WTC11 (cell line): ENCODE measurements around the gene RPL11. TPM values are rescaled to one million over a fixed set of nuclear protein-coding genes. Genes with fewer than 3 reads are reported as not detected.
A peak's percentile ranks its signal among the peaks of the same experiment; 100 is the strongest.

Experiments
- ATAC-seq: fragments of 200-7000 bp; cut with Tn5 transposase; 2 replicates; pipeline ENCODE4 v1.10.0; 2021; ENCODE audit warnings: mild to moderate bottlenecking, moderate library complexity
- CTCF ChIA-PET: fragments of 300-600 bp; sonication (Branson Sonifier 250); formaldehyde crosslinking; loops from one replicate; lab custom pipeline; 2021; ENCODE audit warnings: antibody characterized with exemption; lab: Charles Lee
- POLR2A ChIA-PET: fragments of 350-600 bp; sonication (Branson Sonifier 250); formaldehyde crosslinking; loops from one replicate; lab custom pipeline; 2021; ENCODE audit warnings: antibody characterized with exemption; lab: Charles Lee
- DNase-seq: peaks from one replicate; pipeline ENCODE4 v3.0.0; 2021; ENCODE audit warnings: low spot score
- H3K27ac Mint-ChIP-seq: 2 replicates; pipeline ENCODE4 v1.8.0; 2021; ENCODE audit warnings: mixed read lengths
- H3K27me3 Mint-ChIP-seq: 2 replicates; pipeline ENCODE4 v1.8.0; 2021; ENCODE audit warnings: low read depth, mild to moderate bottlenecking, moderate library complexity, mixed read lengths
- H3K36me3 Mint-ChIP-seq: 2 replicates; pipeline ENCODE4 v1.8.0; 2021; ENCODE audit warnings: mixed read lengths
- H3K4me1 Mint-ChIP-seq: 2 replicates; pipeline ENCODE4 v1.8.0; 2022; ENCODE audit warnings: mixed read lengths
- H3K4me3 Mint-ChIP-seq: 2 replicates; pipeline ENCODE4 v1.8.0; 2021; ENCODE audit warnings: mild to moderate bottlenecking, moderate library complexity, mixed read lengths
- H3K9me3 Mint-ChIP-seq: 2 replicates; pipeline ENCODE4 v1.8.0; 2021; ENCODE audit warnings: mixed read lengths
- AFF4 ChIP-seq: sonication (generic); formaldehyde crosslinking; IDR thresholded peaks from 2 replicates; pipeline ENCODE4 v1.8.1; 2023; ENCODE audit warnings: mild to moderate bottlenecking, missing genetic modification reagents, borderline replicate concordance
- E2F1 ChIP-seq: sonication (generic); formaldehyde crosslinking; IDR thresholded peaks from 2 replicates; pipeline ENCODE4 v1.8.0; 2022; ENCODE audit warnings: mild to moderate bottlenecking, missing genetic modification reagents
- E2F4 ChIP-seq: sonication (generic); formaldehyde crosslinking; IDR thresholded peaks from 2 replicates; pipeline ENCODE4 v1.8.1; 2022; ENCODE audit warnings: low read depth, mild to moderate bottlenecking, moderate library complexity, missing genetic modification reagents, borderline replicate concordance
- FOXP4 ChIP-seq: sonication (generic); formaldehyde crosslinking; IDR thresholded peaks from 2 replicates; pipeline ENCODE4 v1.8.0; 2022; ENCODE audit warnings: mild to moderate bottlenecking, missing genetic modification reagents
- JUN ChIP-seq: sonication (generic); formaldehyde crosslinking; IDR thresholded peaks from 2 replicates; pipeline ENCODE4 v1.8.0; 2023; ENCODE audit warnings: mild to moderate bottlenecking, missing genetic modification reagents
- KAT7 ChIP-seq: sonication (generic); formaldehyde crosslinking; IDR thresholded peaks from 2 replicates; pipeline ENCODE4 v1.8.1; 2023; ENCODE audit warnings: missing genetic modification reagents, mild to moderate bottlenecking, borderline replicate concordance
- MLX ChIP-seq: sonication (generic); formaldehyde crosslinking; IDR thresholded peaks from 2 replicates; pipeline ENCODE4 v1.8.1; 2023; ENCODE audit warnings: mild to moderate bottlenecking, missing genetic modification reagents, moderate library complexity
- NFE2L1 ChIP-seq: sonication (generic); formaldehyde crosslinking; IDR thresholded peaks from 2 replicates; pipeline ENCODE4 v1.8.1; 2023; ENCODE audit warnings: missing genetic modification reagents
- PRRX2 ChIP-seq: fragments of 250-450 bp; sonication (Bioruptor Pico); IDR thresholded peaks from 2 replicates; pipeline ENCODE4 v1.8.0; 2021; ENCODE audit warnings: mild to moderate bottlenecking
- RORB ChIP-seq: fragments of 250-450 bp; sonication (Bioruptor Pico); IDR thresholded peaks from 2 replicates; pipeline ENCODE4 v1.9.0; 2021; ENCODE audit warnings: mild to moderate bottlenecking
- SMAD3 ChIP-seq: sonication (generic); formaldehyde crosslinking; IDR thresholded peaks from 2 replicates; pipeline ENCODE4 v1.8.0; 2022; ENCODE audit warnings: missing genetic modification reagents, mild to moderate bottlenecking, borderline replicate concordance
- USF2 ChIP-seq: sonication (generic); formaldehyde crosslinking; IDR thresholded peaks from 2 replicates; pipeline ENCODE4 v1.8.1; 2023; ENCODE audit warnings: mild to moderate bottlenecking, missing genetic modification reagents, moderate library complexity
- ZBTB43 ChIP-seq: sonication (generic); formaldehyde crosslinking; IDR thresholded peaks from 2 replicates; pipeline ENCODE4 v1.8.1; 2023; ENCODE audit warnings: mild to moderate bottlenecking, missing genetic modification reagents
- ZNF232 ChIP-seq: sonication (generic); formaldehyde crosslinking; IDR thresholded peaks from 2 replicates; pipeline ENCODE4 v1.8.0; 2022; ENCODE audit warnings: mild to moderate bottlenecking, missing genetic modification reagents
- total RNA-seq: library from RNA; stranded (reverse); gene quantifications from 3 replicates; pipeline ENCODE4 v1.2.3, GENCODE V29; 2021

The RPL11 gene
- total RNA-seq, 1 experiment from 2014 or later = 1,406 TPM

GRCh38 chr1:23670709-23671108 lies 20.9 kb upstream of the RPL11 start:
- Mint-ChIP-seq H3K4me3 (no peak overlapping the region), H3K4me1 (no peaks in the 10 kb centered on the region), H3K36me3 (no peaks in the 10 kb centered on the region), H3K27ac (no peak overlapping the region), H3K27me3 (peaks cover 12% of the 10 kb centered on the region; the same call in 1 of the 2 replicates), H3K9me3 (no peaks in the 10 kb centered on the region)
- no peak for TF ChIP-seq ZBTB43 (CRISPR knock-in tag)
- no peak for TF ChIP-seq FOXP4
- TF ChIP-seq AFF4 (CRISPR knock-in tag) = no peak
- no peak for TF ChIP-seq NFE2L1
- no peak for TF ChIP-seq E2F4
- TF ChIP-seq RORB (CRISPR knock-in tag) = no peak
- no peak for TF ChIP-seq MLX (CRISPR knock-in tag)
- TF ChIP-seq USF2 (CRISPR knock-in tag) = no peak
- CTCF ChIA-PET = interaction anchor here (0.6 to 2.1 kb wide), 8 partner anchors 10 to 174 kb away, joined by 3 to 7 read pairs (median 4); partner anchors contain the start of gene RPL11
- ATAC-seq (no peak), DNase-seq (no peak)
- POLR2A ChIA-PET = no interaction called here

- H3K27me3 Mint-ChIP-seq = peaks cover 19% of the 10 kb centered on the region; the same call in 1 of the 2 replicates
- H3K9me3 Mint-ChIP-seq = no peaks in the 10 kb centered on the region
- ChIA-PET POLR2A (no interaction called here), CTCF (interaction anchor here (0.6 to 1.4 kb wide), 16 partner anchors 8 to 270 kb away, joined by 3 to 11 read pairs (median 5); partner anchors contain the start of gene RPL11)
- H3K36me3 Mint-ChIP-seq = no peaks in the 10 kb centered on the region
- H3K4me3 Mint-ChIP-seq = no peak overlapping the region
- no peaks in the 10 kb centered on the region for H3K4me1 Mint-ChIP-seq
- peak; percentile 90 for ATAC-seq
- peak; percentile 73 for DNase-seq
- H3K27ac Mint-ChIP-seq = no peak overlapping the region
- TF ChIP-seq JUN (CRISPR knock-in tag) = peak; percentile 26; the same call in 1 of the 2 replicates
- TF ChIP-seq SMAD3 (CRISPR knock-in tag) = no peak; the same call in 1 of the 2 replicates
- 0 out of 2 replicates have a peak, but pooled peaks have one; percentile 40 for TF ChIP-seq KAT7
- TF ChIP-seq AFF4 (CRISPR knock-in tag) = no peak
- TF ChIP-seq ZNF232 (CRISPR knock-in tag) = 0 out of 2 replicates have a peak, but pooled peaks have one; percentile 81
- TF ChIP-seq E2F1 (CRISPR knock-in tag) = peak; percentile 79; the same call in 1 of the 2 replicates
- TF ChIP-seq FOXP4 = peak; percentile 72
- TF ChIP-seq PRRX2 (CRISPR knock-in tag) = no peak
Measured at GRCh38 chr1:23673086-23673813, 18.4 kb upstream of the RPL11 start.
